Gastrocnemius medialis (tissue), 4 donors: ENCODE measurements around the gene FOSL2. TPM values are rescaled to one million over a fixed set of nuclear protein-coding genes. Genes with fewer than 3 reads are reported as not detected.
A peak's percentile ranks its signal among the peaks of the same experiment; 100 is the strongest.

ENCODE experiments used
- ATAC-seq, 2 donors: fragments of 150-250 bp; one replicate each; pipeline ENCODE4 v1.9.1; 2016
- DNase-seq, 2 donors: peaks; one replicate each; pipeline ENCODE4 v3.0.0-alpha.2; 2019
- H3K27ac ChIP-seq, 4 donors: fragments of 200-600 bp; sonication (generic); 1 replicate in 1 of 4; 2 replicates in 3 of 4; pipeline ENCODE4 v1.5.1; 2016 to 2018; ENCODE audit warnings: mild to moderate bottlenecking in 2 of 4, moderate library complexity in 1 of 4
- H3K27me3 ChIP-seq, 3 donors: fragments of 200-600 bp; sonication (generic) in 2 of 3; 1 replicate in 1 of 3; 2 replicates in 2 of 3; pipeline versions ENCODE4 v1.5.1 to v1.6.0; 2016 to 2019; ENCODE audit warnings: mild to moderate bottlenecking in 1 of 3, moderate library complexity in 1 of 3
- H3K36me3 ChIP-seq, 2 donors: fragments of 200-600 bp; sonication (generic) in 1 of 2; one replicate each; pipeline ENCODE4 v1.5.1; 2017 to 2018
- H3K4me1 ChIP-seq, 2 donors: fragments of 200-600 bp; sonication (generic) in 1 of 2; one replicate each; pipeline ENCODE4 v1.5.1; 2016 to 2017; ENCODE audit warnings: mild to moderate bottlenecking in 2 of 2
- H3K4me3 ChIP-seq, 4 donors: fragments of 200-600 bp; sonication (generic) in 3 of 4; 1 replicate in 1 of 4; 2 replicates in 3 of 4; pipeline ENCODE4 v1.5.1; 2016 to 2019; ENCODE audit warnings: mild to moderate bottlenecking in 2 of 4
- H3K9me3 ChIP-seq, 3 donors: fragments of 200-600 bp; sonication (generic) in 2 of 3; 1 replicate in 1 of 3; 2 replicates in 2 of 3; pipeline ENCODE4 v1.5.1; 2016 to 2019
- POLR2A ChIP-seq, 2 donors: fragments of 450-650 bp; IDR thresholded peaks; one replicate each; pipeline ENCODE4 v1.6.1; 2017; ENCODE audit warnings: antibody characterized with exemption in 2 of 2, mild to moderate bottlenecking in 2 of 2, moderate library complexity in 2 of 2
- in situ Hi-C, 4 donors: fragments of 200-750 bp; cut with MboI; loops; one replicate each; pipeline versions ENCODE4 v1.15.0 to v1.8.0; 2017; ENCODE audit warnings: low sequenced_read_pairs in 4 of 4
- intact Hi-C: fragments of 100-400 bp; cut with DNase I; formaldehyde crosslinking; loops from one replicate; pipeline ENCODE4 v1.15.1; 2023; ENCODE audit warnings: low total_unique reads
- total RNA-seq, 4 donors: library from RNA; depleted of rRNA; stranded (reverse); fragments of >200 nt; gene quantifications; one replicate each; pipeline versions ENCODE4 v1.1.0 to v1.2.3, GENCODE V29; 2016
- TF ChIP-seq, protein P1 (sequence below), 5 experiments: fragments of 450-650 bp in 3 of 5; fragments of 200-600 bp in 2 of 5; sonication (generic) in 2 of 5; IDR thresholded peaks in 4 of 5; conservative IDR thresholded peaks in 1 of 5; 1 replicate in 4 of 5; 2 replicates in 1 of 5; pipeline ENCODE4 v1.5.1; 2016 to 2019; ENCODE audit warnings: antibody characterized with exemption in 5 of 5, mild to moderate bottlenecking in 3 of 5, moderate library complexity in 3 of 5

Gene FOSL2
- total RNA-seq, 4 donors from 2014 or later, result 193 to 214 (median 210) TPM

DNA sequence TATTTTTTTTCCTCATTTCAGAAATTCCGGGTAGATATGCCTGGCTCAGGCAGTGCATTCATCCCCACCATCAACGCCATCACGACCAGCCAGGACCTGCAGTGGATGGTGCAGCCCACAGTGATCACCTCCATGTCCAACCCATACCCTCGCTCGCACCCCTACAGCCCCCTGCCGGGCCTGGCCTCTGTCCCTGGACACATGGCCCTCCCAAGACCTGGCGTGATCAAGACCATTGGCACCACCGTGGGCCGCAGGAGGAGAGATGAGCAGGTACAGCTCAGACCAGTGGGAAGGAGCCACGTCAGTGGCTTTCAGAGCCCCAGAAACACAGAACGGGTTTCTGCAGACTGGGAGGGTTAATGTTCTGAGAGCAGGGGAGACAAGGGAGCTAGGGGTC is 11.4 kb downstream of the FOSL2 start:
- TF ChIP-seq POLR2A (IDR thresholded peaks at IDR 0.05), result no peak
- TF ChIP-seq, protein P1, sequence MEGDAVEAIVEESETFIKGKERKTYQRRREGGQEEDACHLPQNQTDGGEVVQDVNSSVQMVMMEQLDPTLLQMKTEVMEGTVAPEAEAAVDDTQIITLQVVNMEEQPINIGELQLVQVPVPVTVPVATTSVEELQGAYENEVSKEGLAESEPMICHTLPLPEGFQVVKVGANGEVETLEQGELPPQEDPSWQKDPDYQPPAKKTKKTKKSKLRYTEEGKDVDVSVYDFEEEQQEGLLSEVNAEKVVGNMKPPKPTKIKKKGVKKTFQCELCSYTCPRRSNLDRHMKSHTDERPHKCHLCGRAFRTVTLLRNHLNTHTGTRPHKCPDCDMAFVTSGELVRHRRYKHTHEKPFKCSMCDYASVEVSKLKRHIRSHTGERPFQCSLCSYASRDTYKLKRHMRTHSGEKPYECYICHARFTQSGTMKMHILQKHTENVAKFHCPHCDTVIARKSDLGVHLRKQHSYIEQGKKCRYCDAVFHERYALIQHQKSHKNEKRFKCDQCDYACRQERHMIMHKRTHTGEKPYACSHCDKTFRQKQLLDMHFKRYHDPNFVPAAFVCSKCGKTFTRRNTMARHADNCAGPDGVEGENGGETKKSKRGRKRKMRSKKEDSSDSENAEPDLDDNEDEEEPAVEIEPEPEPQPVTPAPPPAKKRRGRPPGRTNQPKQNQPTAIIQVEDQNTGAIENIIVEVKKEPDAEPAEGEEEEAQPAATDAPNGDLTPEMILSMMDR (IDR thresholded peaks at IDR 0.05 in 4 of 5, conservative IDR thresholded peaks at IDR 0.05 in 1 of 5), result no peak
- DNase-seq (no peak), ATAC-seq (no peak)
- peaks cover 67 to 90% of the 10 kb centered on the region in 2 donors for H3K4me1 ChIP-seq
- H3K36me3 ChIP-seq, result peaks cover 27 to 84% of the 10 kb centered on the region in 2 donors
- intact Hi-C loops (no loop called here), in situ Hi-C loops (no loop called here)
- H3K9me3 ChIP-seq, result no peaks in the 10 kb centered on the region
- H3K4me3 ChIP-seq, result no peak overlapping the region
- no peaks in the 10 kb centered on the region for H3K27me3 ChIP-seq
- H3K27ac ChIP-seq, result peak overlapping the region; percentile 15 to 99 (median 40)

DNA sequence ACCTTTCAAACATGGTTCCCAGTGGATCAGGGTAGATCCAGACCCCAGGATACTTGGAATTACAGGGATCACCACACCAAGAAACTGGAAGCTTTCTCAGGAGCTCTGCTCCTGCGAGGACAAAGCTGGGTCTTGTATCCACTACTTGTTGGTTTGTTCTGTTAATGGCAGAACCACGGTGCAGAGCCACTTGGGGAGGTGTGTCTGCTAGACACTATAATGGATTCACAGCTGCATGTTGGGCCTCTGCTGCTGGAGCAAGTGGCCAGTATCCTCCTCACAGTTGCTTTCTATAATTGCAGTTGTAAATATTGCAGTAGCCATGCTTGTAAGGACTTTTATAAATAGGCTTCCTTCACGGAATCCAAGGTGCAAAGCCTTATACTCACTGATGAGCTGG is 12.9 kb downstream of the FOSL2 start:
- TF ChIP-seq POLR2A (IDR thresholded peaks at IDR 0.05), result no peak
- TF ChIP-seq, protein P1 (IDR thresholded peaks at IDR 0.05 in 4 of 5, conservative IDR thresholded peaks at IDR 0.05 in 1 of 5), result no peak
- Histone ChIP-seq H3K4me3 (no peak overlapping the region), H3K27ac (peak overlapping the region in 3 of 4 donors; percentile 15 to 99 (median 23)), H3K27me3 (no peaks in the 10 kb centered on the region), H3K4me1 (peaks cover 56 to 76% of the 10 kb centered on the region in 2 donors), H3K9me3 (no peaks in the 10 kb centered on the region), H3K36me3 (peaks cover 27 to 98% of the 10 kb centered on the region in 2 donors)
- in situ Hi-C loops (no loop called here), intact Hi-C loops (no loop called here)
- DNase-seq (no peak), ATAC-seq (no peak)

DNA sequence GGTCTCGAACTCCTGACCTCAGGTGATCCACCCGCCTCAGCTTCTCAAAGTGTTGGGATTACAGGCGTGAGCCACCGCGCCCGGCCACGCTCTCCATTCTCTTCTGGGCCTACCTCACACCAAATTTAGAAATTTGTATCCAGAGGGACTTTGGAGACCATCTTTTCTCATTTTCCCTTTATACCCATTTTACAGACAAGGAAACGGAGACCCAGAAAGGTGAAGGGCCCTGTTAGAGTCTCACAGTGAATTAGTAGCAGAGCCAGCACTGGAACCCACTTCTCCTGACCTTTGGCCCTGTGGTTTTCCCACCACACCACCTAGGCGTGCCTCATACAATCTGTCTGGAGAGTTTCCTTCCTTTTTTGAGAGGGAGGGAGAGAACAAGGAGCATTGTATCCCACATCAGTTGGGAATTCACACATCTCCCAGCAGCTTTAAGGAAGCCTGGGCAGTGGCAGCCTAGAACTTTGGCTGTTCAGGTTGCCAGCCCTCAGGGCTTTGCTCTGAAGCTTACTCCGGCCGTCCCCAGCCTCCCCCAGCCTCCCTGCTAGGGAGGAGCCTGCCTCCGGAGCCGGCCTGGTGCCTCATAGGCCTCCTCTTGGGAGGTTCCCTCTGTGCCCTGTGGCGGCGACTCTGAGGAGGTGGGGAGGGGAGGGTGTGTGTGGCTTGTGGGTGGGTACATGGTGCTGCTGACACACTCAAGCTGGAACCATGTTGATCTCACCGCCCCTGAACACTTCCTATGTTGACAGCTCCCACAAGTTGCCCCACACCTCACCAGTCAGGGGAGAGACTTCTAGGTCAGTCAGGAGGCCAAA is 13.8 kb downstream of the FOSL2 start:
- Histone ChIP-seq H3K36me3 (peaks cover 27 to 100% of the 10 kb centered on the region in 2 donors), H3K27ac (peak overlapping the region; percentile 69 to 99 (median 76)), H3K9me3 (no peaks in the 10 kb centered on the region), H3K4me3 (no peak overlapping the region), H3K27me3 (no peaks in the 10 kb centered on the region), H3K4me1 (peaks cover 54 to 71% of the 10 kb centered on the region in 2 donors)
- ATAC-seq, result no peak
- in situ Hi-C loops, result no loop called here
- intact Hi-C loops, result no loop called here
- TF ChIP-seq, protein P1 (IDR thresholded peaks at IDR 0.05 in 4 of 5, conservative IDR thresholded peaks at IDR 0.05 in 1 of 5), result no peak
- TF ChIP-seq POLR2A (IDR thresholded peaks at IDR 0.05), result no peak
- DNase-seq, result no peak

DNA sequence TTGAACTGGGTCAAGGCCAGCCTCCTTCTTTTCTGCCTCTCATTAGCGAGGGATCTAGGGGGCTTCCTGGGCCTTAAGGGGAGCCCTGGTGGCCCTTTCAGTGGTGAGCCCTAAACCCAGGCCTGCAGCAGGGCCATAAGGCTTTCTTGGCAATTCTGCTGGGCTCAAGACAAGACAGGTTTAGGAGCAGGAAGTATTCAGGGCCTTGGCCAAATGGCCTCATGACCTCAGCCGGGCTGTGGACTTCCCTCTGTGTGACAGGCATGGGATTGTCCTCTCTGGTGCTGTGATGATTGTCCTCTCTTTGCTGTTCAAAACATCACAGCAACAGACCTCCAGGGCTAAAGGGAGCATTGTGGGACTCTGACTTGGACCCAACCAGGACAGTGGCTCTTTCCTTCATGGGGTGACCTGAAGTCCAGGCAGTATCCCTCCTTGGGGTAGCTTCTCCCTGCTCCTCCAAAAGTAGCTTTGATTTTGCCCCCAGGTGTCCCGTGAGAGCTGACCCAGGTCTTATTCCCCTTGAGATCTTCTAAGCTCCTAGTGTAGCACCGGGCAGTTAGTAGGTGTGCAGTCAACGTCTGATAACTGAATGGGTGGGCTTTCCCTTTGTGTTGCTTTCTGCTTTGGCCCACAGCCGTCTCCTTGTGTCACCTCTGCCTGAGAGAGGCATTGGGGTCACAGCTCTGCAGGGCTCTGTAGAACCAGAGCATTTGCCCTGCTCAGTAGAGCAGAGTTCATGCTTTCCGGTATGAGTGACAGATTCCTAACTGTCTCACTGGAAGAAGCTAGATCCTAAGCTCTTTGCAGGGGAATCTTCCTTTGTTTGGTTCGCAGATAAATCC is 14.7 kb downstream of the FOSL2 start:
- Histone ChIP-seq H3K27me3 (no peaks in the 10 kb centered on the region), H3K4me3 (no peak overlapping the region), H3K9me3 (no peaks in the 10 kb centered on the region), H3K36me3 (peaks cover 27 to 100% of the 10 kb centered on the region in 2 donors), H3K27ac (peak overlapping the region; percentile 69 to 99 (median 76)), H3K4me1 (peaks cover 51 to 64% of the 10 kb centered on the region in 2 donors)
- ATAC-seq, result no peak
- no peak for DNase-seq
- in situ Hi-C loops (no loop called here), intact Hi-C loops (no loop called here)
- TF ChIP-seq, protein P1 (IDR thresholded peaks at IDR 0.05 in 4 of 5, conservative IDR thresholded peaks at IDR 0.05 in 1 of 5), result no peak
- no peak for TF ChIP-seq POLR2A (IDR thresholded peaks at IDR 0.05)
